PC-9 (cell line): Measurements from ENCODE around the gene NADK. TPM values are rescaled to one million over a fixed set of nuclear protein-coding genes. Genes with fewer than 3 reads are reported as not detected.

ENCODE experiments used
- BruUV-seq: library from RNA; stranded (reverse); fragments of 400-500 nt; replicated peaks from 2 replicates; lab custom pipeline; 2021; lab: Mats Ljungman, UMichigan
- CTCF ChIA-PET: fragments of 300-600 bp; sonication (Branson Sonifier 250); formaldehyde crosslinking; loops from one replicate; lab custom pipeline; 2022; ENCODE audit warnings: antibody characterized with exemption; lab: Charles Lee
- POLR2A ChIA-PET: fragments of 300-600 bp; sonication (Branson Sonifier 250); formaldehyde crosslinking; loops from one replicate; lab custom pipeline; 2022; ENCODE audit warnings: antibody characterized with exemption; ENCODE audit not compliant: unreplicated experiment; lab: Charles Lee
- DNase-seq, 2 experiments: peaks; one replicate each; pipeline versions ENCODE4 v3.0.0 to v3.0.0-alpha.2; 2015 to 2022; ENCODE audit warnings: mixed read lengths in 1 of 2
- H2AFZ ChIP-seq: fragments of 200-600 bp; sonication (generic); 2 replicates; pipeline ENCODE4 v1.8.1; 2017; ENCODE audit warnings: antibody characterized with exemption
- H3F3A ChIP-seq: fragments of 200-600 bp; sonication (generic); 2 replicates; pipeline ENCODE4 v1.8.1; 2017; ENCODE audit warnings: antibody characterized with exemption, mild to moderate bottlenecking, low read depth; ENCODE audit not compliant: insufficient read depth
- H3K27ac ChIP-seq: fragments of 200-600 bp; sonication (generic); 2 replicates; pipeline ENCODE4 v1.6.1; 2016; ENCODE audit warnings: mixed run types
- H3K27me3 ChIP-seq: fragments of 200-600 bp; sonication (generic); 2 replicates; pipeline ENCODE4 v1.6.1; 2016; ENCODE audit warnings: low read depth, mixed run types; ENCODE audit not compliant: insufficient read depth
- H3K36me3 ChIP-seq: fragments of 200-600 bp; sonication (generic); 2 replicates; pipeline ENCODE4 v1.6.1; 2016; ENCODE audit warnings: low read depth, mixed run types
- H3K4me1 ChIP-seq: fragments of 200-600 bp; sonication (generic); replicated peaks from 2 replicates; pipeline ENCODE4 v1.6.1; 2016; ENCODE audit warnings: mixed run types; ENCODE audit not compliant: insufficient read depth
- H3K4me2 ChIP-seq: fragments of 200-600 bp; sonication (generic); 2 replicates; pipeline ENCODE4 v1.6.1; 2017; ENCODE audit warnings: mixed run types
- H3K4me3 ChIP-seq: fragments of 200-600 bp; sonication (generic); 2 replicates; pipeline ENCODE4 v1.6.1; 2016; ENCODE audit warnings: mixed run types
- H3K79me2 ChIP-seq: fragments of 200-600 bp; sonication (generic); 2 replicates; pipeline ENCODE4 v1.6.1; 2017; ENCODE audit warnings: low read depth, mixed run types
- H3K9me2 ChIP-seq: fragments of 200-600 bp; sonication (generic); 2 replicates; pipeline ENCODE4 v1.8.1; 2017; ENCODE audit warnings: mild to moderate bottlenecking; ENCODE audit not compliant: insufficient read depth
- H3K9me3 ChIP-seq: fragments of 200-600 bp; sonication (generic); 2 replicates; pipeline ENCODE4 v1.8.1; 2016; ENCODE audit warnings: low read depth; ENCODE audit not compliant: insufficient read depth
- H4K20me1 ChIP-seq: fragments of 200-600 bp; sonication (generic); 2 replicates; pipeline ENCODE4 v1.8.1; 2017; ENCODE audit not compliant: insufficient read depth
- EZH2 ChIP-seq: fragments of 200-600 bp; sonication (generic); IDR thresholded peaks from 2 replicates; pipeline ENCODE4 v1.8.0; 2017; ENCODE audit warnings: antibody characterized with exemption, low read depth
- intact Hi-C: fragments of 100-400 bp; cut with micrococcal nuclease; formaldehyde crosslinking; loops from one replicate; pipeline ENCODE4 v1.10.0; 2022; ENCODE audit not compliant: unreplicated experiment
- total RNA-seq: library from RNA; stranded (reverse); gene quantifications from 2 replicates; pipeline ENCODE4 v1.2.3, GENCODE V29; 2021
- TF ChIP-seq, protein P1 (sequence below): fragments of 200-600 bp; sonication (generic); conservative IDR thresholded peaks from 2 replicates; pipeline ENCODE4 v1.6.1; 2017; ENCODE audit warnings: mixed run types, antibody characterized with exemption, mild to moderate bottlenecking, moderate library complexity

Gene NADK
- total RNA-seq, 1 experiment from 2014 or later = 105 TPM

DNA sequence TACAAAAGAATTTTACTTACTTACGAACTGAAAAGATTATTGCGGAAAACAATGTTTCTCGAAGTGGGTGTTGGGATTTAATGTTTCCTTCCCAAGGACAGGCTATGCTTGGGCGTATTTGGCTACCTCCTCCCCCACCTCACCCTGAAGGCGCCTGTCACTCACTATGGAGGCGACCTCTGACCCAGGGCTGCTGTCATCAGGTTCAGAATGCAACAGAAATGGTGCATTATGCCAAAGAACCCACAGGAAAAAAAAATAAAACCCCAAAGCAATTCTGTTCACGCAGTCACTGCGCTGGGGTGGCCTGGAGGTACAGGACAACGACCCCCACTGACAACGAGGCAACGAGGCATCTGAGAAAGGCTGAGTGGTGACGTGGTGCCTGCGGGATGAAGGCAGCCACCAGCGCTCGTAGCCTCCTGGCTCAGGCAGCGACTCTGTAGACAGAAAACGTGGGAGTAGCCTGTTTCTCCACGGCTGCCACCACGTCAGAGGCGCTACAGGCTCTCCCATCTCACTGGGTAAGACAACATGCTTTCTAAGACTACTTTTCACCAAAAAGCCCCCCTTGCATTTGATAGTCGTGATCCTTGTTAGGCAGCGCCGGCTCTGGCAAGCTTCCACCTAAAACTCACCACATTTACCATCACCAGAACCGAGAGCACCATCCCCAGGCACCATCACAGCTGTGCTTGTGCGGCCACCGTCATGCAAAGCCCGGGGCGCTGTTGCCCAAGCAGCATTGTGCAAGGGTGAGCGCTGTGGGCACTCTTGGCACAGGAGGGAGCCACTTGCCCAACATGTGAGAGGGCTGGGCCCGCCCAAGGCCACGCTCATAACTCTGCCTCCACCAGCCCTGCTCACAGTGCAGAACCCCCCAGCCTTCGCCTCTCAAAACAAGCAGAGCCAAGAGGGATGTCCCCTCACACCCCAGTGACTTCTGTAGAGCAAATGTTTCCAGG lies 14.3 kb downstream of the NADK start:
- peaks cover 74% of the 10 kb centered on the region for H3K79me2 ChIP-seq
- H3K4me2 ChIP-seq = peak overlapping the region; percentile 63
- DNase-seq = peak; percentile 78 to 93
- H3K27ac ChIP-seq = peak overlapping the region; percentile 83
- peaks cover 27% of the 10 kb centered on the region; the same call in 1 of the 2 replicates for H3K36me3 ChIP-seq
- intact Hi-C loops = loop anchor here (1.0 to 5.0 kb wide), 2 partner anchors 16 to 143 kb away; no protein-coding TSS in a partner anchor
- TF ChIP-seq, protein P1, sequence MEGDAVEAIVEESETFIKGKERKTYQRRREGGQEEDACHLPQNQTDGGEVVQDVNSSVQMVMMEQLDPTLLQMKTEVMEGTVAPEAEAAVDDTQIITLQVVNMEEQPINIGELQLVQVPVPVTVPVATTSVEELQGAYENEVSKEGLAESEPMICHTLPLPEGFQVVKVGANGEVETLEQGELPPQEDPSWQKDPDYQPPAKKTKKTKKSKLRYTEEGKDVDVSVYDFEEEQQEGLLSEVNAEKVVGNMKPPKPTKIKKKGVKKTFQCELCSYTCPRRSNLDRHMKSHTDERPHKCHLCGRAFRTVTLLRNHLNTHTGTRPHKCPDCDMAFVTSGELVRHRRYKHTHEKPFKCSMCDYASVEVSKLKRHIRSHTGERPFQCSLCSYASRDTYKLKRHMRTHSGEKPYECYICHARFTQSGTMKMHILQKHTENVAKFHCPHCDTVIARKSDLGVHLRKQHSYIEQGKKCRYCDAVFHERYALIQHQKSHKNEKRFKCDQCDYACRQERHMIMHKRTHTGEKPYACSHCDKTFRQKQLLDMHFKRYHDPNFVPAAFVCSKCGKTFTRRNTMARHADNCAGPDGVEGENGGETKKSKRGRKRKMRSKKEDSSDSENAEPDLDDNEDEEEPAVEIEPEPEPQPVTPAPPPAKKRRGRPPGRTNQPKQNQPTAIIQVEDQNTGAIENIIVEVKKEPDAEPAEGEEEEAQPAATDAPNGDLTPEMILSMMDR = no peak; the same call in 1 of the 2 replicates
- no peak for TF ChIP-seq EZH2
- H4K20me1 ChIP-seq = peaks cover 49% of the 10 kb centered on the region
- BruUV-seq = no TSS peak
- H2AFZ ChIP-seq = no peak overlapping the region
- no peaks in the 10 kb centered on the region for H3K27me3 ChIP-seq
- ChIA-PET POLR2A (no interaction called here), CTCF (no interaction called here)
- H3K4me1 ChIP-seq = peaks cover 65% of the 10 kb centered on the region
- H3K4me3 ChIP-seq = no peak overlapping the region; the same call in 1 of the 2 replicates
- no peaks in the 10 kb centered on the region for H3K9me3 ChIP-seq
- peaks cover 80% of the 10 kb centered on the region for H3F3A ChIP-seq
- no peaks in the 10 kb centered on the region for H3K9me2 ChIP-seq

DNA sequence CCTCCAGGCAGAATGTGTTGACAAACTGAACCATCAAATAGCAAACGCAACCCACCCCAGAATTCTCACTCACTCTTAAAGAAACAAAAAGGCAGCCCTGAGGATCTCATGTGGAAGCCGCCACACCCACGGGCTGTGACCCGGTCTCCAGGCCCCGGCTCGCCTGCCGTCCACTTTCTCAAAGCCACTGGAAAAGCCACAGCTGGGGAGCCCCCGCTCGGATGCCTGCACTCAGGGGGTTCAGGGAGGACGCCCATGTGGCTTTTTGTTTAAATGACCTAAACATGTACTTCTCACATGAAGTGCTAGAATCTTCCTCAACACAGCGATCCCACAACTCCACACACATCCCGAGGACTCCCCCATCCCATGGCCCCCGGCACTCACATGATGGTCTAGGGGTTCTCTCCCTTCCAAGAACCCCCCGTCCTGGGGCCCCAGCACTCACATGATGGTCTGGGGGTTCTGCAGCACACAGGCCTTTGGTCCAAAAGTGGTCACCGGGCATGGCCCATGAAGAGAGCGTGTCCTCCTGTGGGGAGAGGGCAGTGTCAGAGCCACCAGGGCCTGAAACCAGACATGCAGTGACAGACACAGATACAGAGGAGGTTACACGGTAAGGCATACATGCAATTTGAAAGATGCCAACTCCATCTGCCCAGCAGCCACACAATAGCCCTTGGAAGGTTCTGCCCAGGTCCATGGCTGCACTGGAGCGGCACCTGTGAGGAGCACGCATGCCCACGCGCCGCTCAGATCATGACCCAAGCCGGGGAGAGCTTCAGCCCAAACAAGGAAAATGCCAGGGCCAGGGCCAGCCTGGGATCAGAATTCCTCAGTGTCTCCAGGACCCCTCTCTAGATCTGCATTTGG lies 16.5 kb downstream of the NADK start:
- intact Hi-C loops = loop anchor here (5.0 kb wide), 1 partner anchor 146 kb away; no protein-coding TSS in a partner anchor
- CTCF ChIA-PET = no interaction called here
- POLR2A ChIA-PET = no interaction called here
- Histone ChIP-seq H4K20me1 (peaks cover 35% of the 10 kb centered on the region), H3K27ac (no peak overlapping the region), H3K9me2 (no peaks in the 10 kb centered on the region), H3K4me2 (peak overlapping the region; percentile 63), H3K9me3 (no peaks in the 10 kb centered on the region), H3K27me3 (no peaks in the 10 kb centered on the region), H2AFZ (no peak overlapping the region), H3K79me2 (peaks cover 68% of the 10 kb centered on the region), H3K36me3 (peaks cover 32% of the 10 kb centered on the region; the same call in 1 of the 2 replicates), H3F3A (peaks cover 72% of the 10 kb centered on the region), H3K4me1 (peaks cover 81% of the 10 kb centered on the region), H3K4me3 (no peak overlapping the region)
- no TSS peak for BruUV-seq
- peak in 1 of 2 experiments; percentile 24 for DNase-seq
- no peak for TF ChIP-seq EZH2
- TF ChIP-seq, protein P1 = no peak

DNA sequence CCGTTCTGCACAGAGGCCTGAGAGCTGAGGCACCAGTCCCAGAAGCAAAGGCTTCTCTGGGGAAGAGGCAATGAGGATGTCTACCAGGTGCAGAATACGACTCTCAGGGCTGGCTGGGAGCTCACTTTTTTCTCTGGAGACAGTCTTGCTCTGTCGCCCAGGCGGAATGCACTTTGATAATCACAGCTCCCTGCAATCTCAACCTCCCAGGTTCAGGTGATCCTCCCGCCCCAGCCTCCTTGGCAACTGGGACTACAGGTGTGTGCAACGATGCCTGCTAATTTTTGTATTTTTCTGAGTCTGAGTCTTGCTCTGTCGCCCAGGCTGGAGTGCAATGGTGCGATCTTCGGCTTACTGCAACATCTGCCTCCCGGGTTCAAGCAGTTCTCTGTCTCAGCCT lies 17.6 kb downstream of the NADK start:
- no peak overlapping the region for H2AFZ ChIP-seq
- DNase-seq = peak in 1 of 2 experiments; percentile 38
- no peak overlapping the region for H3K27ac ChIP-seq
- ChIA-PET CTCF (no interaction called here), POLR2A (no interaction called here)
- peaks cover 81% of the 10 kb centered on the region for H3K4me1 ChIP-seq
- H3K79me2 ChIP-seq = peaks cover 68% of the 10 kb centered on the region
- intact Hi-C loops = loop anchor here (5.0 kb wide), 1 partner anchor 147 kb away; no protein-coding TSS in a partner anchor
- peaks cover 36% of the 10 kb centered on the region; the same call in 1 of the 2 replicates for H3K36me3 ChIP-seq
- H3K9me2 ChIP-seq = no peaks in the 10 kb centered on the region
- H4K20me1 ChIP-seq = peaks cover 31% of the 10 kb centered on the region
- H3K27me3 ChIP-seq = no peaks in the 10 kb centered on the region
- BruUV-seq = no TSS peak
- peaks cover 70% of the 10 kb centered on the region for H3F3A ChIP-seq
- H3K9me3 ChIP-seq = no peaks in the 10 kb centered on the region
- TF ChIP-seq, protein P1 = no peak
- TF ChIP-seq EZH2 = no peak
- H3K4me2 ChIP-seq = peak overlapping the region; percentile 75; the same call in 1 of the 2 replicates
- H3K4me3 ChIP-seq = no peak overlapping the region
